WTC11 (cell line): Measurements from ENCODE around the gene HPN. TPM values are rescaled to one million over a fixed set of nuclear protein-coding genes. Genes with fewer than 3 reads are reported as not detected.
A peak's percentile ranks its signal among the peaks of the same experiment; 100 is the strongest.

ENCODE experiments used
- ATAC-seq: fragments of 200-7000 bp; cut with Tn5 transposase; 2 replicates; pipeline ENCODE4 v1.10.0; 2021; ENCODE audit warnings: mild to moderate bottlenecking, moderate library complexity
- CTCF ChIA-PET: fragments of 300-600 bp; sonication (Branson Sonifier 250); formaldehyde crosslinking; loops from one replicate; lab custom pipeline; 2021; ENCODE audit warnings: antibody characterized with exemption; lab: Charles Lee
- POLR2A ChIA-PET: fragments of 350-600 bp; sonication (Branson Sonifier 250); formaldehyde crosslinking; loops from one replicate; lab custom pipeline; 2021; ENCODE audit warnings: antibody characterized with exemption; lab: Charles Lee
- DNase-seq: peaks from one replicate; pipeline ENCODE4 v3.0.0; 2021; ENCODE audit warnings: low spot score
- H3K27ac Mint-ChIP-seq: 2 replicates; pipeline ENCODE4 v1.8.0; 2021; ENCODE audit warnings: mixed read lengths
- H3K27me3 Mint-ChIP-seq: 2 replicates; pipeline ENCODE4 v1.8.0; 2021; ENCODE audit warnings: low read depth, mild to moderate bottlenecking, moderate library complexity, mixed read lengths
- H3K36me3 Mint-ChIP-seq: 2 replicates; pipeline ENCODE4 v1.8.0; 2021; ENCODE audit warnings: mixed read lengths
- H3K4me1 Mint-ChIP-seq: 2 replicates; pipeline ENCODE4 v1.8.0; 2022; ENCODE audit warnings: mixed read lengths
- H3K4me3 Mint-ChIP-seq: 2 replicates; pipeline ENCODE4 v1.8.0; 2021; ENCODE audit warnings: mild to moderate bottlenecking, moderate library complexity, mixed read lengths
- H3K9me3 Mint-ChIP-seq: 2 replicates; pipeline ENCODE4 v1.8.0; 2021; ENCODE audit warnings: mixed read lengths
- ATF1 ChIP-seq: sonication (generic); formaldehyde crosslinking; IDR thresholded peaks from 2 replicates; pipeline ENCODE4 v1.8.1; 2023; ENCODE audit warnings: mild to moderate bottlenecking, moderate library complexity, missing genetic modification reagents
- EMX1 ChIP-seq: fragments of 250-450 bp; sonication (Bioruptor Pico); IDR thresholded peaks from 2 replicates; pipeline ENCODE4 v1.8.0; 2021; ENCODE audit warnings: mild to moderate bottlenecking
- ETV6 ChIP-seq: sonication (generic); formaldehyde crosslinking; IDR thresholded peaks from 2 replicates; pipeline ENCODE4 v1.8.1; 2022; ENCODE audit warnings: mild to moderate bottlenecking, missing genetic modification reagents
- HMGA2 ChIP-seq: fragments of 250-450 bp; sonication (Bioruptor Pico); IDR thresholded peaks from 2 replicates; pipeline ENCODE4 v1.4.0; 2021; ENCODE audit warnings: mild to moderate bottlenecking, moderate library complexity
- JAZF1 ChIP-seq: fragments of 250-450 bp; sonication (Bioruptor Pico); IDR thresholded peaks from 2 replicates; pipeline ENCODE4 v1.9.0; 2021; ENCODE audit warnings: moderate library complexity, mild to moderate bottlenecking, inconsistent platforms
- KAT7 ChIP-seq: sonication (generic); formaldehyde crosslinking; IDR thresholded peaks from 2 replicates; pipeline ENCODE4 v1.8.1; 2023; ENCODE audit warnings: missing genetic modification reagents, mild to moderate bottlenecking, borderline replicate concordance
- NFYB ChIP-seq: sonication (generic); formaldehyde crosslinking; conservative IDR thresholded peaks from 2 replicates; pipeline ENCODE4 v1.8.0; 2022; ENCODE audit warnings: low read depth, missing genetic modification reagents
- RORB ChIP-seq: fragments of 250-450 bp; sonication (Bioruptor Pico); IDR thresholded peaks from 2 replicates; pipeline ENCODE4 v1.9.0; 2021; ENCODE audit warnings: mild to moderate bottlenecking
- SP1 ChIP-seq: sonication (generic); formaldehyde crosslinking; conservative IDR thresholded peaks from 2 replicates; pipeline ENCODE4 v1.8.1; 2022; ENCODE audit warnings: missing genetic modification reagents
- TCF7 ChIP-seq: sonication (generic); formaldehyde crosslinking; IDR thresholded peaks from 2 replicates; pipeline ENCODE4 v1.8.0; 2022; ENCODE audit warnings: mild to moderate bottlenecking, low read depth, missing genetic modification reagents, moderate library complexity
- TEAD1 ChIP-seq: sonication (generic); formaldehyde crosslinking; IDR thresholded peaks from 2 replicates; pipeline ENCODE4 v1.8.0; 2022; ENCODE audit warnings: mild to moderate bottlenecking, missing genetic modification reagents
- ZBTB21 ChIP-seq: sonication (generic); formaldehyde crosslinking; IDR thresholded peaks from 2 replicates; pipeline ENCODE4 v1.8.1; 2023; ENCODE audit warnings: mild to moderate bottlenecking, missing genetic modification reagents, borderline replicate concordance
- ZNF138 ChIP-seq: sonication (generic); formaldehyde crosslinking; conservative IDR thresholded peaks from 2 replicates; pipeline ENCODE4 v1.8.1; 2022; ENCODE audit warnings: mild to moderate bottlenecking, moderate library complexity, missing genetic modification reagents
- ZNF396 ChIP-seq: fragments of 250-450 bp; sonication (Bioruptor Pico); IDR thresholded peaks from 2 replicates; pipeline ENCODE4 v1.8.0; 2021; ENCODE audit warnings: mild to moderate bottlenecking, moderate library complexity, borderline replicate concordance
- ZNF423 ChIP-seq: fragments of 250-450 bp; sonication (Bioruptor Pico); IDR thresholded peaks from 2 replicates; pipeline ENCODE4 v2.1.2; 2022; ENCODE audit warnings: mild to moderate bottlenecking, moderate library complexity
- total RNA-seq: library from RNA; stranded (reverse); gene quantifications from 3 replicates; pipeline ENCODE4 v1.2.3, GENCODE V29; 2021
- TF ChIP-seq, protein P1 (sequence below): sonication (generic); formaldehyde crosslinking; IDR thresholded peaks from 2 replicates; pipeline ENCODE4 v1.8.1; 2022; ENCODE audit warnings: mild to moderate bottlenecking, moderate library complexity, missing genetic modification reagents
- TF ChIP-seq, protein P2 (sequence below): sonication (generic); formaldehyde crosslinking; IDR thresholded peaks from 2 replicates; pipeline ENCODE4 v1.8.0; 2023; ENCODE audit warnings: missing genetic modification reagents
- TF ChIP-seq, protein P3 (sequence below): fragments of 250-450 bp; sonication (Bioruptor Pico); IDR thresholded peaks from 2 replicates; pipeline ENCODE4 v1.9.0; 2021; ENCODE audit warnings: mild to moderate bottlenecking
- TF ChIP-seq, protein P4 (sequence below): sonication (generic); formaldehyde crosslinking; IDR thresholded peaks from 2 replicates; pipeline ENCODE4 v1.8.1; 2023; ENCODE audit warnings: mild to moderate bottlenecking, missing genetic modification reagents
- TF ChIP-seq, protein P5 (sequence below): sonication (generic); formaldehyde crosslinking; IDR thresholded peaks from 2 replicates; pipeline ENCODE4 v1.8.1; 2023; ENCODE audit warnings: mild to moderate bottlenecking, missing genetic modification reagents, borderline replicate concordance
- TF ChIP-seq, protein P6 (sequence below): sonication (generic); formaldehyde crosslinking; IDR thresholded peaks from 2 replicates; pipeline ENCODE4 v1.8.0; 2022; ENCODE audit warnings: mild to moderate bottlenecking, missing genetic modification reagents
- TF ChIP-seq, protein P7 (sequence below): sonication (generic); formaldehyde crosslinking; IDR thresholded peaks from 2 replicates; pipeline ENCODE4 v1.8.1; 2023; ENCODE audit warnings: mild to moderate bottlenecking, missing genetic modification reagents, moderate library complexity

The HPN gene
- total RNA-seq, 1 experiment from 2014 or later = 20.8 TPM

DNA sequence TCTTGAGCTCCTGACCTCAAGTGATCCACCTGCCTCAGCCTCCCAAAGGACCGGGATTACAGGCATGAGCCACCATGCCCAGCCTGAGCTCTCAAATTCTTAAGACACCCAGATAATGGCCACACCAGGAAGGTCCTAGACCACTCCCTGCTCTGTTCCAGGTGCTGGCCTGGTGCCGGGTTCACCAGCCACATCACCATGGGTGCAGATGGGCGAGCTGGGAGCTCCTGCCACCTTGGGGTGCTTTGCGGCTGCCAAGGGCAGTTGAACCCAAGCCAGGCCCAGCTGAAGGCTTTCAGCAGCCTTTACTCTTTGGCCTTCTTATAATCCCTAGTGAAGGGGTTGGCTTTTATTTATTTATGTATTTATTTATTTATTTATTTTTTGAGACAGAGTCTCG, 4.9 kb downstream of the HPN start (continued):
- TF ChIP-seq, protein P1, sequence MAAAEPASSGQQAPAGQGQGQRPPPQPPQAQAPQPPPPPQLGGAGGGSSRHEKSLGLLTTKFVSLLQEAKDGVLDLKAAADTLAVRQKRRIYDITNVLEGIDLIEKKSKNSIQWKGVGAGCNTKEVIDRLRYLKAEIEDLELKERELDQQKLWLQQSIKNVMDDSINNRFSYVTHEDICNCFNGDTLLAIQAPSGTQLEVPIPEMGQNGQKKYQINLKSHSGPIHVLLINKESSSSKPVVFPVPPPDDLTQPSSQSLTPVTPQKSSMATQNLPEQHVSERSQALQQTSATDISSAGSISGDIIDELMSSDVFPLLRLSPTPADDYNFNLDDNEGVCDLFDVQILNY = no peak
- TF ChIP-seq ZNF396 (CRISPR knock-in tag) (no peak), RORB (no peak), TEAD1 (CRISPR knock-in tag) (no peak), ZBTB21 (CRISPR knock-in tag) (no peak), SP1 (no peak)
- TF ChIP-seq, protein P2, sequence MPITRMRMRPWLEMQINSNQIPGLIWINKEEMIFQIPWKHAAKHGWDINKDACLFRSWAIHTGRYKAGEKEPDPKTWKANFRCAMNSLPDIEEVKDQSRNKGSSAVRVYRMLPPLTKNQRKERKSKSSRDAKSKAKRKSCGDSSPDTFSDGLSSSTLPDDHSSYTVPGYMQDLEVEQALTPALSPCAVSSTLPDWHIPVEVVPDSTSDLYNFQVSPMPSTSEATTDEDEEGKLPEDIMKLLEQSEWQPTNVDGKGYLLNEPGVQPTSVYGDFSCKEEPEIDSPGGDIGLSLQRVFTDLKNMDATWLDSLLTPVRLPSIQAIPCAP (CRISPR knock-in tag) = no peak
- TF ChIP-seq, protein P3, sequence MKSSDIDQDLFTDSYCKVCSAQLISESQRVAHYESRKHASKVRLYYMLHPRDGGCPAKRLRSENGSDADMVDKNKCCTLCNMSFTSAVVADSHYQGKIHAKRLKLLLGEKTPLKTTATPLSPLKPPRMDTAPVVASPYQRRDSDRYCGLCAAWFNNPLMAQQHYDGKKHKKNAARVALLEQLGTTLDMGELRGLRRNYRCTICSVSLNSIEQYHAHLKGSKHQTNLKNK (CRISPR knock-in tag) = no peak

DNA sequence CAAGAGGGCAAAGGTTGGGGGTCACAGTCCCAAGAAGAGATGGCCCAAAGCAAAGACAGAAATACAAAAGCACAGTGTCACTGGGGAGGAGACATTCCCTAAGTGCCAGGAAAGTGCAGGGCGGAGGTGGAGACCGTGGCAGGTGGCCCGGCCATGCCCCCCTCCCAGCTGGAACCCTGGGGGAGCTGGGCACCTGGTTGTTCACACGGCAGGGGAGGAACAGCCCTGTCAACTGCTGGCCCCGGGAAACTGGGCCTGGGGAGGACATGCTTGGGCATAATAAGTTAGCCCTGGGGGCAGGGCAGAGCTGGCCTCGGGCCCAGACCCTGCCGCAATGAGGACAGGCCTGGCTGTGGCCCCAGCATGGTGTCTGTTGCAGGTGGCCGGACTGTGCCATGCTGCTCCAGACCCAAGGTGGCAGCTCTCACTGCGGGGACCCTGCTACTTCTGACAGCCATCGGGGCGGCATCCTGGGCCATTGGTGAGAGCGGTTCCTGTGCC, 7.4 kb downstream of the HPN start:
- DNase-seq (no peak), ATAC-seq (no peak)
- ChIA-PET POLR2A (interaction anchor here (0.6 kb wide), 1 partner anchor 548 kb away, joined by 4 read pairs; no protein-coding TSS in a partner anchor), CTCF (interaction anchor here (1.2 to 3.2 kb wide), 3 partner anchors 19 to 93 kb away, joined by 3 to 11 read pairs (median 5); no protein-coding TSS in a partner anchor)
- no peaks in the 10 kb centered on the region for H3K27me3 Mint-ChIP-seq
- H3K4me3 Mint-ChIP-seq = no peak overlapping the region
- TF ChIP-seq HMGA2 (CRISPR knock-in tag) (no peak), EMX1 (CRISPR knock-in tag) (no peak), ZNF423 (peak; percentile 60; the same call in 1 of the 2 replicates)
- peaks cover 26% of the 10 kb centered on the region for H3K4me1 Mint-ChIP-seq
- H3K36me3 Mint-ChIP-seq = peaks cover 9% of the 10 kb centered on the region
- H3K27ac Mint-ChIP-seq = no peak overlapping the region
- no peaks in the 10 kb centered on the region for H3K9me3 Mint-ChIP-seq

DNA sequence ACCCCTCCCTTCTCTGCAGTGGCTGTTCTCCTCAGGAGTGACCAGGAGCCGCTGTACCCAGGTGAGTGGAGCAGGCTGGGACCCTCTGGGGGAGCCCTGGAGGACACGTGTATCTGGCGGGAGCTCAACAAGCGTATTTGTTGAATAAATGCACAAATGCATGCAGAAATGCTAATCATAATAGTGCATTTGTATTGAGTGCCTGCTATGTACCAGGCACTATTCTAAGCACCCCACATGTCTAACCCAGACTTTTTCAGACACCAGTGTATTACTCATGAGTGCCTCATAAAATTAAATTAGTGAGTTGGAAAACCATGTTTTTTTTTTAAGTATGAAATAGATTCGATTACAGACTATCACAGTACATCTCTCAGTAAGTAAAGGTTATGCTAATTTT, 7.9 kb downstream of the HPN start:
- ChIA-PET POLR2A (interaction anchor here (0.6 kb wide), 1 partner anchor 548 kb away, joined by 4 read pairs; no protein-coding TSS in a partner anchor), CTCF (interaction anchor here (1.2 to 3.2 kb wide), 2 partner anchors 18 to 93 kb away, joined by 3 to 11 read pairs; no protein-coding TSS in a partner anchor)
- Mint-ChIP-seq H3K4me3 (no peak overlapping the region), H3K27ac (no peak overlapping the region), H3K27me3 (no peaks in the 10 kb centered on the region), H3K36me3 (peaks cover 9% of the 10 kb centered on the region), H3K9me3 (no peaks in the 10 kb centered on the region), H3K4me1 (peaks cover 21% of the 10 kb centered on the region)
- no peak for ATAC-seq
- DNase-seq = no peak
- TF ChIP-seq, protein P4, sequence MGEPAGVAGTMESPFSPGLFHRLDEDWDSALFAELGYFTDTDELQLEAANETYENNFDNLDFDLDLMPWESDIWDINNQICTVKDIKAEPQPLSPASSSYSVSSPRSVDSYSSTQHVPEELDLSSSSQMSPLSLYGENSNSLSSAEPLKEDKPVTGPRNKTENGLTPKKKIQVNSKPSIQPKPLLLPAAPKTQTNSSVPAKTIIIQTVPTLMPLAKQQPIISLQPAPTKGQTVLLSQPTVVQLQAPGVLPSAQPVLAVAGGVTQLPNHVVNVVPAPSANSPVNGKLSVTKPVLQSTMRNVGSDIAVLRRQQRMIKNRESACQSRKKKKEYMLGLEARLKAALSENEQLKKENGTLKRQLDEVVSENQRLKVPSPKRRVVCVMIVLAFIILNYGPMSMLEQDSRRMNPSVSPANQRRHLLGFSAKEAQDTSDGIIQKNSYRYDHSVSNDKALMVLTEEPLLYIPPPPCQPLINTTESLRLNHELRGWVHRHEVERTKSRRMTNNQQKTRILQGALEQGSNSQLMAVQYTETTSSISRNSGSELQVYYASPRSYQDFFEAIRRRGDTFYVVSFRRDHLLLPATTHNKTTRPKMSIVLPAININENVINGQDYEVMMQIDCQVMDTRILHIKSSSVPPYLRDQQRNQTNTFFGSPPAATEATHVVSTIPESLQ (CRISPR knock-in tag) = no peak
- no peak for TF ChIP-seq TCF7 (CRISPR knock-in tag)
- TF ChIP-seq KAT7 (CRISPR knock-in tag) = no peak
- TF ChIP-seq, protein P5, sequence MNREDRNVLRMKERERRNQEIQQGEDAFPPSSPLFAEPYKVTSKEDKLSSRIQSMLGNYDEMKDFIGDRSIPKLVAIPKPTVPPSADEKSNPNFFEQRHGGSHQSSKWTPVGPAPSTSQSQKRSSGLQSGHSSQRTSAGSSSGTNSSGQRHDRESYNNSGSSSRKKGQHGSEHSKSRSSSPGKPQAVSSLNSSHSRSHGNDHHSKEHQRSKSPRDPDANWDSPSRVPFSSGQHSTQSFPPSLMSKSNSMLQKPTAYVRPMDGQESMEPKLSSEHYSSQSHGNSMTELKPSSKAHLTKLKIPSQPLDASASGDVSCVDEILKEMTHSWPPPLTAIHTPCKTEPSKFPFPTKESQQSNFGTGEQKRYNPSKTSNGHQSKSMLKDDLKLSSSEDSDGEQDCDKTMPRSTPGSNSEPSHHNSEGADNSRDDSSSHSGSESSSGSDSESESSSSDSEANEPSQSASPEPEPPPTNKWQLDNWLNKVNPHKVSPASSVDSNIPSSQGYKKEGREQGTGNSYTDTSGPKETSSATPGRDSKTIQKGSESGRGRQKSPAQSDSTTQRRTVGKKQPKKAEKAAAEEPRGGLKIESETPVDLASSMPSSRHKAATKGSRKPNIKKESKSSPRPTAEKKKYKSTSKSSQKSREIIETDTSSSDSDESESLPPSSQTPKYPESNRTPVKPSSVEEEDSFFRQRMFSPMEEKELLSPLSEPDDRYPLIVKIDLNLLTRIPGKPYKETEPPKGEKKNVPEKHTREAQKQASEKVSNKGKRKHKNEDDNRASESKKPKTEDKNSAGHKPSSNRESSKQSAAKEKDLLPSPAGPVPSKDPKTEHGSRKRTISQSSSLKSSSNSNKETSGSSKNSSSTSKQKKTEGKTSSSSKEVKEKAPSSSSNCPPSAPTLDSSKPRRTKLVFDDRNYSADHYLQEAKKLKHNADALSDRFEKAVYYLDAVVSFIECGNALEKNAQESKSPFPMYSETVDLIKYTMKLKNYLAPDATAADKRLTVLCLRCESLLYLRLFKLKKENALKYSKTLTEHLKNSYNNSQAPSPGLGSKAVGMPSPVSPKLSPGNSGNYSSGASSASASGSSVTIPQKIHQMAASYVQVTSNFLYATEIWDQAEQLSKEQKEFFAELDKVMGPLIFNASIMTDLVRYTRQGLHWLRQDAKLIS = no peak
- TF ChIP-seq, protein P2 (CRISPR knock-in tag) = no peak
- TF ChIP-seq ATF1 (CRISPR knock-in tag) = no peak
- TF ChIP-seq, protein P6, sequence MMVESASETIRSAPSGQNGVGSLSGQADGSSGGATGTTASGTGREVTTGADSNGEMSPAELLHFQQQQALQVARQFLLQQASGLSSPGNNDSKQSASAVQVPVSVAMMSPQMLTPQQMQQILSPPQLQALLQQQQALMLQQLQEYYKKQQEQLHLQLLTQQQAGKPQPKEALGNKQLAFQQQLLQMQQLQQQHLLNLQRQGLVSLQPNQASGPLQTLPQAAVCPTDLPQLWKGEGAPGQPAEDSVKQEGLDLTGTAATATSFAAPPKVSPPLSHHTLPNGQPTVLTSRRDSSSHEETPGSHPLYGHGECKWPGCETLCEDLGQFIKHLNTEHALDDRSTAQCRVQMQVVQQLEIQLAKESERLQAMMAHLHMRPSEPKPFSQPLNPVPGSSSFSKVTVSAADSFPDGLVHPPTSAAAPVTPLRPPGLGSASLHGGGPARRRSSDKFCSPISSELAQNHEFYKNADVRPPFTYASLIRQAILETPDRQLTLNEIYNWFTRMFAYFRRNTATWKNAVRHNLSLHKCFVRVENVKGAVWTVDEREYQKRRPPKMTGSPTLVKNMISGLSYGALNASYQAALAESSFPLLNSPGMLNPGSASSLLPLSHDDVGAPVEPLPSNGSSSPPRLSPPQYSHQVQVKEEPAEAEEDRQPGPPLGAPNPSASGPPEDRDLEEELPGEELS (CRISPR knock-in tag) = no peak
- TF ChIP-seq, protein P7, sequence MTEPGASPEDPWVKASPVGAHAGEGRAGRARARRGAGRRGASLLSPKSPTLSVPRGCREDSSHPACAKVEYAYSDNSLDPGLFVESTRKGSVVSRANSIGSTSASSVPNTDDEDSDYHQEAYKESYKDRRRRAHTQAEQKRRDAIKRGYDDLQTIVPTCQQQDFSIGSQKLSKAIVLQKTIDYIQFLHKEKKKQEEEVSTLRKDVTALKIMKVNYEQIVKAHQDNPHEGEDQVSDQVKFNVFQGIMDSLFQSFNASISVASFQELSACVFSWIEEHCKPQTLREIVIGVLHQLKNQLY (CRISPR knock-in tag) = no peak
- TF ChIP-seq NFYB = no peak
- TF ChIP-seq ETV6 = no peak
- no peak for TF ChIP-seq ZNF138 (CRISPR knock-in tag)
- TF ChIP-seq JAZF1 (CRISPR knock-in tag) = no peak
